ENCODE data around the gene RERG. TPM values are rescaled to one million over a fixed set of nuclear protein-coding genes. Genes with fewer than 3 reads are reported as not detected.

The RERG gene
- total RNA-seq, 1 donor from 2014 or later: 1.2 TPM

GRCh38 chr12:15200641-15201040 is 20.6 kb downstream of the RERG start:
- DNase-seq (ENCODE audit: low read depth): no peak
- no peak overlapping the region for H3K4me3 ChIP-seq (ENCODE audit: low read depth, low read length)
- TF ChIP-seq, protein P1, sequence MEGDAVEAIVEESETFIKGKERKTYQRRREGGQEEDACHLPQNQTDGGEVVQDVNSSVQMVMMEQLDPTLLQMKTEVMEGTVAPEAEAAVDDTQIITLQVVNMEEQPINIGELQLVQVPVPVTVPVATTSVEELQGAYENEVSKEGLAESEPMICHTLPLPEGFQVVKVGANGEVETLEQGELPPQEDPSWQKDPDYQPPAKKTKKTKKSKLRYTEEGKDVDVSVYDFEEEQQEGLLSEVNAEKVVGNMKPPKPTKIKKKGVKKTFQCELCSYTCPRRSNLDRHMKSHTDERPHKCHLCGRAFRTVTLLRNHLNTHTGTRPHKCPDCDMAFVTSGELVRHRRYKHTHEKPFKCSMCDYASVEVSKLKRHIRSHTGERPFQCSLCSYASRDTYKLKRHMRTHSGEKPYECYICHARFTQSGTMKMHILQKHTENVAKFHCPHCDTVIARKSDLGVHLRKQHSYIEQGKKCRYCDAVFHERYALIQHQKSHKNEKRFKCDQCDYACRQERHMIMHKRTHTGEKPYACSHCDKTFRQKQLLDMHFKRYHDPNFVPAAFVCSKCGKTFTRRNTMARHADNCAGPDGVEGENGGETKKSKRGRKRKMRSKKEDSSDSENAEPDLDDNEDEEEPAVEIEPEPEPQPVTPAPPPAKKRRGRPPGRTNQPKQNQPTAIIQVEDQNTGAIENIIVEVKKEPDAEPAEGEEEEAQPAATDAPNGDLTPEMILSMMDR (IDR thresholded peaks at IDR 0.05; ENCODE audit: insufficient read depth, low read length, poor library complexity, severe bottlenecking): no peak
- no peaks in the 10 kb centered on the region for H3K27me3 ChIP-seq (ENCODE audit: control insufficient read depth, insufficient read depth, low read length)
- H3K36me3 ChIP-seq (ENCODE audit: control insufficient read depth, insufficient read depth, low read length): no peaks in the 10 kb centered on the region

GRCh38 chr12:15199930-15200329 is 21.3 kb downstream of the RERG start:
- TF ChIP-seq, protein P1 (IDR thresholded peaks at IDR 0.05; ENCODE audit: insufficient read depth, low read length, poor library complexity, severe bottlenecking): no peak
- no peak for DNase-seq (ENCODE audit: low read depth)
- Histone ChIP-seq H3K27me3 (ENCODE audit: control insufficient read depth, insufficient read depth, low read length) (no peaks in the 10 kb centered on the region), H3K4me3 (ENCODE audit: low read depth, low read length) (no peak overlapping the region), H3K36me3 (ENCODE audit: control insufficient read depth, insufficient read depth, low read length) (no peaks in the 10 kb centered on the region)

- H3K36me3 ChIP-seq (ENCODE audit: control insufficient read depth, insufficient read depth, low read length): no peaks in the 10 kb centered on the region
- H3K27me3 ChIP-seq (ENCODE audit: control insufficient read depth, insufficient read depth, low read length): no peaks in the 10 kb centered on the region
- H3K4me3 ChIP-seq (ENCODE audit: low read depth, low read length): no peak overlapping the region
- no peak for DNase-seq (ENCODE audit: low read depth)
- TF ChIP-seq, protein P1 (IDR thresholded peaks at IDR 0.05; ENCODE audit: insufficient read depth, low read length, poor library complexity, severe bottlenecking): no peak
These were observed 24.3 kb downstream of the RERG start for GRCh38 chr12:15196678-15197505.

GRCh38 chr12:15196221-15196620 is 25.0 kb downstream of the RERG start:
- no peak for DNase-seq (ENCODE audit: low read depth)
- no peaks in the 10 kb centered on the region for H3K27me3 ChIP-seq (ENCODE audit: control insufficient read depth, insufficient read depth, low read length)
- no peaks in the 10 kb centered on the region for H3K36me3 ChIP-seq (ENCODE audit: control insufficient read depth, insufficient read depth, low read length)
- no peak overlapping the region for H3K4me3 ChIP-seq (ENCODE audit: low read depth, low read length)
- TF ChIP-seq, protein P1 (IDR thresholded peaks at IDR 0.05; ENCODE audit: insufficient read depth, low read length, poor library complexity, severe bottlenecking): no peak

DNA sequence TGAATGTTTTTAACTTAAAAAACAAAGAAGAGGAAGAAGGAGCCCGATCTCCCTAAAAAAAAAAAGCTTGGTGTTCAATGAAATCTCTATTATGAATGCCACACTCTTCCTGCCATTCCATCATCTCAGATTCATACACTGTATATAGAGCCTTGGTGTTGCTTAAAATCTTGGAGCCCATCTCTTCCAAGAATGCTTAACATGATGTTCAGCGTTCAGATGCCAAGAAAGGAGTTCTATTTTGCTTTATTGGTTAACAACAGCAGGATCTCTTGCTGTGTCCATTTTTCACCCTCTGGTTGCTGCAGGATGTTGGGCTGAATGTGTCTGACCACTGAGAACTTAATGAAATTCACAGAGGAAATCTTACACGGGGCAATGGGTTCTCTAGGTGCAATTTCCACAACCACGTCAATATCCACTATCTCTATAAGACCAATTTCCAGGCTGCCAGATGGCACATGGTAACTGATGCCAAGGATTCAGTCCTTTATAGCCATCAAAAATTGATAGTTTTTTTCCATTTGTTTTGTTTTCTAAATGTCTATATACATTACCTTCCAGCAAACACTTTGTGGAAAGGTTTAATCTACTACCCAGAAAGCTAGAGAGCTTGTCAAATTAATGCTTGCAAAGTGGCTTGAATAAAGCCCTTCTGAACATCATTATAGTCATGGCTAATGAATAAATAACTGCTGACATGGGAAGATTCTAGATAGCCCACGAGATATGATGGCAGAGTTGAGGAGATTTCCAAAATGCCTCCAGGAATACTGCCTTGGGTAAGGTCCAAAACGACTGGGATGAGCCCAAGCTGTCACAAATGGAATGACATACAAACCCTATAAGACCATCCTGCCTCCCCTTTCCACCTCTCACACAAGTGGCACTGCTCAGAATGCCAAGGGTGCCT is 26.5 kb downstream of the RERG start:
- no peak for DNase-seq (ENCODE audit: low read depth)
- Histone ChIP-seq H3K4me3 (ENCODE audit: low read depth, low read length) (no peak overlapping the region), H3K36me3 (ENCODE audit: control insufficient read depth, insufficient read depth, low read length) (no peaks in the 10 kb centered on the region), H3K27me3 (ENCODE audit: control insufficient read depth, insufficient read depth, low read length) (no peaks in the 10 kb centered on the region)
- TF ChIP-seq, protein P1 (IDR thresholded peaks at IDR 0.05; ENCODE audit: insufficient read depth, low read length, poor library complexity, severe bottlenecking): no peak

Measured in kidney epithelial cell (primary cell).